HG03108 (cell line): Measurements from ENCODE around the gene SLC38A9.
"Not testable (repeated sequence)": the region's sequence is repeated elsewhere in the genome, so short reads cannot be mapped to it uniquely, and the experiment has no call there.

Experiments
- ATAC-seq: cut with Tn5 transposase; IDR thresholded peaks from one replicate; pipeline ENCODE4 v1.9.1; 2021; ENCODE audit warnings: moderate library complexity; ENCODE audit not compliant: unreplicated experiment

The SLC38A9 gene

DNA sequence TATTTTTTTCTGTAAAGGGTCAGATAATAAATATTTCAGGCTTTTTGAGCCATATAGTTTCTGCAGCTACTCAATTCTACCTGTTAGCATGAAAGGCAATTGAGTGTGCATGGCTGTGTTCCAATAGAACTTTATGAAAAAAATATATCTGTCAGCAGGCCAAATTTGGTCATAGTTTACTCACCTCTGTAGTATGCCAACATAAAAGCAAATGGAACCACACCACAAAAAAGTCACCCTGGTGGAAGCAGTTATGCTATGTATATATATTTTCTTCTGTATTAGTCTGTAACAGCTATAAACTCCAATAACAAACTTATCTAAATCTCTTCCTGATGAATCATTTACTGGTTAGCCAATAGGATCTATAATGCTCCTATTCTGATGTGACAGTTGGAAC, 3.4 kb downstream of the SLC38A9 start:
- no peak for ATAC-seq

GRCh38 chr5:55706230-55706629, 5.9 kb downstream of the SLC38A9 start:
- ATAC-seq = no peak

DNA sequence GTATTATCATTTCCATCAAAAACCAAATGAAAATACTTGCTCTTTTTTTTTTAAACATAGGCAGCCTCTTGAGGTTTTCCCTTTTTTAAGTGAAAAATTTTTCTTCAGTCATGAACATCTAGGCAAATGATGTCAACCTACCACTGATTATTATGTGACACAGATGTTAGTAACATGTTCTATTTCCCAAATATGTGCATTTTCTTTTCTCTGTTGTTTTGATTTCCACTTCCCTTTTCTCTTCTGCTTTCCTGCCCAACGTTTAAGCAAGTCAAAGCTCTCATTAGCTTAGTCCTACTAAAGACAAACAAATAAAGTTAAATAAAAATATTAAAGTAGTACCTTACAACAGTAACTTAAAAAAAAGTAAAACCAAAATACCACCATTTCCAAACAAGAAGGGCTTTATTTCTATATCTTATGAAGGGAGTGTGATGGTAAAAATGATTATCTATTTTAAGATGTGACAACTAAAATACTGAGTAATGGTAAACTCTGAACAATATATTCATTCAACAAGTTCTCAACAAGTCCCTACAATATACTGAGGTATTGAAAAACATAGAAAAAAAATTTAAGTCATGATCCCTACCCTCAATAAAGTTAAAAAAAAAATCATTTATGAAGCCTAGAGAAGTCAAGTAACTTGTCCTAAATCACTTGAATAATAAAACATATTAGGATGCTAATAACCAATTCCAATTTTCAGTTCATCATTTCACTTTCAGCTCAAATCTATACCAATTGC, 9.4 kb downstream of the SLC38A9 start:
- no peak for ATAC-seq

DNA sequence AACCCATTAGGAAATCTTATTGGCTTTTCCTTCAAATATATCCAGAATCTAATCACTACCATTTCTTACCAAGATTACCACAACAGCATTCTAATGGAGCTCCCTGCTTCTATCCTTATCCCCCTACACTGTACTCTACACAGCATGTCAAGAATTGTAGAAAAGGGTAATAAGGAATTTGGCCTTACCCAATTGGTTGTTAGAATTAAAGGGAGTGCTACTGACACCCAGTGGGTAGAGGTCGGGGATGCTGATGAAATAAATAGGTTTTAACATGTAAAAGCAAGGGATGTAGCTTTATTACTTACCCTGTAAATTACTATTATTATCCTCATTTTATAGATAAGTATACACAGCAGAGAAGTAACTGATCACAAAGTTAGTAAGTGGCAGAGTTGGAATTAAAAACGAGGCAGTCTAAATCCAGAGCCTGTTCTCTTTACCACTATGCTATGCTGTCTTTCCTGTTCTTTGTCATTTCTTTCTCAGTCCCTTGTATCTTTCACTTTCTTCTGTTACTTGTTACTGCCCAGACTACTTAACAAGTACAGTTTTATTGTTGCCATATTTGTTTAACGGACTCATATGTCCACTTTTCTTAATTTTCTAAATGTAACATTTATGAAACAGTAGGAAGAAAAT, 10.5 kb downstream of the SLC38A9 start:
- ATAC-seq = no peak

- ATAC-seq = no peak
Observed at GRCh38 chr5:55700745-55701144, 11.4 kb downstream of the SLC38A9 start.

- ATAC-seq = no peak
Observed at GRCh38 chr5:55699041-55699688, 13.0 kb downstream of the SLC38A9 start.

DNA sequence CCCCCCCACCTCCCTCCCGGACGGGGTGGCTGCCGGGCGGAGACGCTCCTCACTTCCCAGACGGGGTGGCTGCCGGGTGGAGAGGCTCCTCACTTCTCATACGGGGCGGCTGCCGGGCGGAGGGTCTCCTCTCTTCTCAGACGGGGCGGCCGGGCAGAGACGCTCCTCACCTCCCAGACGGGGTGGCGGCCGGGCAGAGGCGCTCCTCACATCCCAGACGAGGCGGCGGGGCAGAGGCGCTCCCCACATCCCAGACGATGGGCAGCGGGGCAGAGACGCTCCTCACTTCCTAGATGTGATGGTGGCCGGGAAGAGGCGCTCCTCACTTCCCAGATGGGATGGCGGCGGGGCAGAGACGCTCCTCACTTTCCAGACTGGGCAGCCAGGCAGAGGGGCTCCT, 15.4 kb downstream of the SLC38A9 start:
- not testable (repeated sequence) for ATAC-seq

- no peak for ATAC-seq
Observed at GRCh38 chr5:55694152-55694830, 17.8 kb downstream of the SLC38A9 start.

DNA sequence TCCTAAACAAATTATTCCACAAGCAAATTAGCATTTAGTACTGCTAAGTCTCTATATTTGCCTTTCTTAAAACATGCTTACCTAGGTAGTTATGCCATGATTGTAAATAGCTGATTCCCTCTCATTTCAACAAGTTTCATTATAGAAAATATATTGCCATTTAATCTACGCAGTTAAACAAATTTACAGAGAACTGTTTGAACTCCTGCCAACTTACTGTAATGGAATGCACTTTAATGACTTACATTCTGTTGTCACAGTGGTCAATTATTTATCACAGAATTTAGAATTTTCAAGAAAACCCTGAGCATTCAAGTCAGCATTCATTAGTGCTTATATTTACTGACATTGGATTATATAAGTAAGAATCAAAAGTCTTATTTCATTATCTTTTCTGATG, 19.6 kb downstream of the SLC38A9 start:
- ATAC-seq = no peak

DNA sequence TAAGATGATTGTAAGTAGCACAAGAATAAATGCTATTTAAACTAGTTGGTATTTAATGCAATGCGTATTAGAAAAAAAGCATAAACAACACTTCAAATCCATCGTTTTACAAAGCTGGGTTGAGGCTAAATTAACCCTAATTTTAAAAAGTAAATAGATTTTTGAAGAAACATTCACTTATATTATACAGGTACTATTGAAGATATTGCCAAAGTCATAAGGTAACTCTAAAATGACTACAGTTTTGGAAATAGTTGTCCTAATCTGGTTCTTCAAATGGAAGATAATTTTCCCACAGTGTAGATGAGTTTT, 20.1 kb downstream of the SLC38A9 start:
- ATAC-seq = no peak

DNA sequence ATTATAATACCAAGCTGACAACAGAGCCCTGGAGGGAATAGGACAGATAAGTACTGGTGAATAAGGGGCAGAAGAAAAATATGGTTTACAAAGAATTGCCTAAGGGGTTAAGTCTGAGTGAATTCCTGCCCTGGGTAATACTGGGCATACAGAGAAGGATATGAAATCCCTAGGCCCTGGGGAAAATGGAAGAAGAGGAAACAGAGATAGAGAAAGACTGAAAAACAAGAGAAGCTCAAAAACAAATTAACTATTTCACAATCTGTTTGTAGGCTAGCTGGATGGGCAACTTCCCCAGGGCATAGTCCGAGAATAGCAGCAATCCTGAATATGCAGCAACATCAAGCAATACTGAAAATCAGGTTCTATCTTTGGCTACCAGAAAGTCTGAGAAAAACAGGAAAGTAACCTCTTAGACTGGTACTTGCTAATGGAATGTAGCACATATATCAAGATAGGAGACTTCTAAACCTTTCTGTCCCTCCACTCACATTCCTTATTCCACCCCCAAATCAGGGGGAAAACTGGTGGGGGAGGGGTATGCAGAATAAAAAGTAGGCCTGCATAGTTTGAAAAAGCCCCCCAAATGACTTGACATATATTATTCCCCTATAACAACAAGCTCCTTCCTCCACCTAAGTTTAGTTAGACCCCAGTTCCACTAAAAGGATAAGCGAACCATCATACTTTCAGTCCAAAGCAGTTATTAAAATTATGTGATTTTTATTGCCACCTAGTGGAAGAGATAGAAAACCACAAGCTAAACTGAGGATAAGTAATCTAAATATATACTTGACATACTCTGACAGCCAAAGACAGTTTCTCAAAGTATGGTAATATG, 20.6 kb downstream of the SLC38A9 start:
- no peak for ATAC-seq

DNA sequence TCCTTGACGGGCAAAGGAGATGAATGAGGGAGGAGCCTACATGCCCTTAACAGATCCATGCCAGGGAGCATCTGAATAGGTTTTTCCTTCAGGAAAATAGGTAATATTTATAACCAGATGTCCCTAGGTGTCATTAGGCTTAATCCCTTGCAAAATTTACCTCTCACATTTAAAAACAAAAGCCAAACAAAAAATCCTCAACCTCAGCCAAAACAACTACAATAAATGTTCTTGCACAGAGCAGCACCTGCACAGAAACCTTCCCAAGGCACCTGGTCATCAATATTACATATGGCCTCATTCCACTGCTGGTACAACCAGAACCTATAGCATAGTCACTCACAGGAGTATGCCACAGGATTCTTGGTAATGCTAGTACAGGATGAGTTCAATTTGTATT, 30.1 kb downstream of the SLC38A9 start:
- no peak for ATAC-seq

- ATAC-seq = no peak
Observed at GRCh38 chr5:55681301-55681700, 30.8 kb downstream of the SLC38A9 start.

- ATAC-seq = no peak
Observed at GRCh38 chr5:55680353-55680752, 31.8 kb downstream of the SLC38A9 start.

DNA sequence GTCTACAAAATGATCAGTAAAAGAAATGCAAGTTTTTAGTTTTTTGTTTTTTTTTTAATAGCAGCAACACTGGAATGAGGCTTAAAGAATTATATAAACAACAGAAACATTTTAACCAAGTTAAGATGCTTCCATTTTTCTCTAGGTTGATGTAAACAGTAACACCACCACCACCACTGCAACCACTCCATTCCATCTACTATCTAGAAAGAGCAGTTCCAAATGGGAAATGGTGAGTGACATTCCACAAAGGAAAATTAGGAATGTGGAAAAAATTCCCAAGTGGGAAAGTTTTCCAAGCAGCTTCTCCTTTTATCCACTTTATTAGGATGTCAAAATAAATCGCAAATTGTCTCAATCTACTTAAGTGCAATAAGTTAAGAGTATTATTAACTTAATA, 32.6 kb downstream of the SLC38A9 start:
- ATAC-seq = no peak

GRCh38 chr5:55675119-55675518, 37.0 kb downstream of the SLC38A9 start:
- no peak for ATAC-seq

- ATAC-seq = no peak
Observed at GRCh38 chr5:55674340-55674739, 37.8 kb downstream of the SLC38A9 start.

DNA sequence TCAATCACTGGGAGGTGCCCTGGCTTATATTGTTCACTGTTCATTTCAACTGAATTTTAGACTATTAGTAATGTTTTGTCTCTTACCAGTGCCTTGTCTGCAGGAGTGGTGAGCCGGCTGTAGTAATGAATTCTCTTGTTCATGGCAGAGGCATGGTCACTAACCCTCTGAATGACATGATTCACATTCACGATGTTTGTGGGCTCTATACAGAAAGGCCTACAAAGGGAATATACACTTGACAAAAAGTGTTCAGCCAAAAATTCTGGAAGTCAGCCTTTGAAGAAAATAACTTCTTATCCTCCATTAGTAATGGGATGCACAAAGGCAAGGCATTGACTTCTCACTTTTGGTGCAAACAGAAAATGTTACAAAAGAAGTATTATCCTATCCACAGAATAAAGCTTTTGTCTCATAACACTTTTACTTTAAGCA, 39.6 kb downstream of the SLC38A9 start:
- ATAC-seq = no peak

DNA sequence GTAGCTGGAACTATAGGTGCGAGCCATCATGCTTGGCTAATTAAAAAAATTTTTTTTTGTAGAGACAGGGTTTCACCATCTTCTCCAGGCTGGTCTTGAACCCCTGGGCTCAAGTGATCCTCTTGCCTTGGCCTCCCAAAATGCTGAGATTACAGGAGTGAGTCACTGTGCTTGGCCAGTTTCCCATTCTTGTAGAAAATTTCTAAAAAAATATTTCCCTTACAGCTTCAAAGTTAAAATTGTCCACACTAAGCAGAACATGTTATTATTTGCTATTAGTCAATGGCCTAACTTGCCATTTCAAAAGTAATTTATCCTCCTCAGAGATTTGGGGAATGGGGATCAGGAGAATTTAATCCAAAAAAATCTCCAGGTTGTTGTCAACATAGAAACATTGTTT, 40.1 kb downstream of the SLC38A9 start:
- ATAC-seq = no peak

DNA sequence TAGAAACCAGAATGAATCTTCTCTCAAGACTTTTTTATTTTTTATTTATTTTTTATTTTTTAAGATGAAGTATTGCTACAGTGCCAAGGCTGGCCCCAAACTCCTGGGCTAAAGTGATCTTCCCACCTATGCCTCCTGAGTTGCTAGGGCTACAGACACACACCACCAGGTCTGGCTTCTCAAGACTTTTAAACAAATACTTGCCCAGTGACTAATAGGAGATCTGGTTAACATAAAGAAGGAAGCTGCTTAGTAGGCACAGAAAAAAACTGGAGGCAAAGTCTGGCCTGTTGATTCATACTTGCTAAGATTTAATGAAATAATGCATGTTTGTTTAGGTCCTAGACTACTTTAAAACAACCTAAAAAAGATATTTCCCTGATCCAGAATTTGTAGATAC, 43.8 kb downstream of the SLC38A9 start:
- no peak for ATAC-seq

DNA sequence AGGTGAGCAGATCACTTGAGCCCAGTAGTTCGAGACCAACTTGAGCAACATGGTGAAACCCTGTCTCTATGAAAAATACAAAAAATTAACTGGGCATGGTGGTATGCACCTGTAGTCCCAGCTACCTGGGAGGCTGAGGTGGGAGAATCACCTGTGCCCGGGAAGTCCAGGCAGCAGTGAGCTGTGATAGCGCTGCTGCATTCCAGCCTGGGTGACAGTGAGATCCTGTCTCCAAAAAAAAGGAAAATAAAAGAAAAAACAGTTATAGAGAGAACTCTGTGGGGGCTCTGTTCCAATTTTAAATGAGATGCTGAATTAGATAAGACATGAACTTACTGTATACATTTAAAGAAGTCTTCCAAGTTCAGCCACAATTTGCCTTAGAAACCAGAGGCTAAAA, 44.2 kb downstream of the SLC38A9 start:
- no peak for ATAC-seq
